GM12865 (cell line): ENCODE measurements around the gene HYAL3.

Experiments used
- DNase-seq: peaks from one replicate; pipeline ENCODE4 v3.0.0; 2010; ENCODE audit warnings: low read depth
- H3K4me3 ChIP-seq: 2 replicates; pipeline ENCODE4 v1.5.1; 2011; ENCODE audit warnings: mild to moderate bottlenecking, low read depth, low read length, control low read depth
- CTCF ChIP-seq: IDR thresholded peaks from 2 replicates; pipeline ENCODE4 v1.5.1; 2011; ENCODE audit warnings: low read length, control low read depth, low read depth, inconsistent platforms; ENCODE audit not compliant: insufficient read depth; ENCODE audit errors: missing control alignments

HYAL3 gene

GRCh38 chr3:50268703-50269451 is 30.3 kb downstream of the HYAL3 start, which contains the start of gene SEMA3B:
Gene SEMA3B, plus strand, starts transcription at chr3:50269147. Its CDS starts 94 bp downstream, at chr3:50269241.
- no peak within 1 kb of the TSS for H3K4me3 ChIP-seq
- no peak for TF ChIP-seq CTCF
- DNase-seq = no peak

GRCh38 chr3:50268276-50268675 is 30.9 kb downstream of the HYAL3 start:
- no peak for TF ChIP-seq CTCF
- H3K4me3 ChIP-seq = no peak overlapping the region
- no peak for DNase-seq

- TF ChIP-seq CTCF = no peak
- no peak for DNase-seq
- no peak overlapping the region for H3K4me3 ChIP-seq
Measured at GRCh38 chr3:50267280-50267913, 31.8 kb downstream of the HYAL3 start.

GRCh38 chr3:50266836-50267235 is 32.4 kb downstream of the HYAL3 start:
- H3K4me3 ChIP-seq = no peak overlapping the region
- TF ChIP-seq CTCF = no peak
- DNase-seq = no peak

GRCh38 chr3:50266017-50266416 is 33.2 kb downstream of the HYAL3 start:
- TF ChIP-seq CTCF = no peak
- no peak for DNase-seq

GRCh38 chr3:50265571-50265970 is 33.6 kb downstream of the HYAL3 start:
- DNase-seq = no peak
- no peak overlapping the region for H3K4me3 ChIP-seq
- no peak for TF ChIP-seq CTCF

More at GRCh38 chr3:50266017-50266416, 33.2 kb downstream of the HYAL3 start:
- H3K4me3 ChIP-seq = no peak overlapping the region
